Upper lobe of left lung (tissue), 4 donors: Measurements from ENCODE around the gene LZTFL1.

Experiments used
- EP300 ChIP-seq, 4 donors: sonication (generic); formaldehyde crosslinking; IDR thresholded peaks; one replicate each; pipeline ENCODE4 v1.5.1; 2017; ENCODE audit warnings: antibody characterized with exemption in 4 of 4, control low read depth in 2 of 4
- POLR2A ChIP-seq, 4 donors: fragments of 450-650 bp; IDR thresholded peaks; one replicate each; pipeline ENCODE4 v1.5.1; 2016 to 2017; ENCODE audit warnings: antibody characterized with exemption in 4 of 4, mild to moderate bottlenecking in 2 of 4
- TF ChIP-seq, protein P1 (sequence below), 6 experiments: fragments of 450-650 bp in 4 of 6; fragments of 200-600 bp in 2 of 6; sonication (generic) in 2 of 6; IDR thresholded peaks; one replicate each; pipeline ENCODE4 v1.5.1; 2016 to 2019; ENCODE audit warnings: antibody characterized with exemption in 6 of 6

DNA sequence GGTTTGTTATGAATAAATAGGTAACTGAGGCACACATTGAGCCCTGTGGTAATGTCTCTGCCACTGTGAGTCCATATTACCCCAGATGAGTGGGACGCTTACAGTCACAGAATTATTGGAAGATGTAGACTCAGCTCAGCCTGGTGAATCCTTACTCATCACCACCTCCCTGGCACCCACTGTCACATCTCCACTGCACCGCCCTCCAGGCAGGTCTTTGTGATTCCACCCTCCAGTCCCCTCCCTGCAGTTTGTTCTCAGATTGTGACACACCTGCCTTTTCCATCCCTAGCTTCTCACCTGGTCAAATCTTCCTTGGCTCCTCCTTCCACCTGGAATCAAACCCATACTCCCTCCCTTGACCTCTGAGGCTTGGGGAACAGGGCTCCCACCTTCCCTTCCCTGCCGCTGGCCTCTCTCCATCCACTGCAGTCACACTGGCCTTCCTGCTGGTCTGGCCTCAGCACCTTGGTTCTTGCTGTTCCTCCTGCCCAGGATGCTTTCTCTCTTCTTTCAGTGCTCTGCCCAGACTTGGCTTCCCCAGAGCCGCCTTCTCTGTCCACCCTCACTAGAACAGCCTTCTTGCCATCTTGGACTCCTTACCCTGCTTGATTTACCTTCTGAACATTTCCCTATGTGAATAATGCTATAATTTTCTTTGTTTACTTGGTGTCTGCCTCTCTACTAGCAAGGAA is 55.0 kb downstream of the LZTFL1 start:
- TF ChIP-seq, protein P1, sequence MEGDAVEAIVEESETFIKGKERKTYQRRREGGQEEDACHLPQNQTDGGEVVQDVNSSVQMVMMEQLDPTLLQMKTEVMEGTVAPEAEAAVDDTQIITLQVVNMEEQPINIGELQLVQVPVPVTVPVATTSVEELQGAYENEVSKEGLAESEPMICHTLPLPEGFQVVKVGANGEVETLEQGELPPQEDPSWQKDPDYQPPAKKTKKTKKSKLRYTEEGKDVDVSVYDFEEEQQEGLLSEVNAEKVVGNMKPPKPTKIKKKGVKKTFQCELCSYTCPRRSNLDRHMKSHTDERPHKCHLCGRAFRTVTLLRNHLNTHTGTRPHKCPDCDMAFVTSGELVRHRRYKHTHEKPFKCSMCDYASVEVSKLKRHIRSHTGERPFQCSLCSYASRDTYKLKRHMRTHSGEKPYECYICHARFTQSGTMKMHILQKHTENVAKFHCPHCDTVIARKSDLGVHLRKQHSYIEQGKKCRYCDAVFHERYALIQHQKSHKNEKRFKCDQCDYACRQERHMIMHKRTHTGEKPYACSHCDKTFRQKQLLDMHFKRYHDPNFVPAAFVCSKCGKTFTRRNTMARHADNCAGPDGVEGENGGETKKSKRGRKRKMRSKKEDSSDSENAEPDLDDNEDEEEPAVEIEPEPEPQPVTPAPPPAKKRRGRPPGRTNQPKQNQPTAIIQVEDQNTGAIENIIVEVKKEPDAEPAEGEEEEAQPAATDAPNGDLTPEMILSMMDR (IDR thresholded peaks at IDR 0.05): no peak
- TF ChIP-seq POLR2A (IDR thresholded peaks at IDR 0.05): no peak
- TF ChIP-seq EP300 (IDR thresholded peaks at IDR 0.05): no peak
